ENCODE measurements around the gene SLC13A4. TPM values are rescaled to one million over a fixed set of nuclear protein-coding genes. Genes with fewer than 3 reads are reported as not detected.

The SLC13A4 gene
- total RNA-seq, 1 donor from 2014 or later = not detected

DNA sequence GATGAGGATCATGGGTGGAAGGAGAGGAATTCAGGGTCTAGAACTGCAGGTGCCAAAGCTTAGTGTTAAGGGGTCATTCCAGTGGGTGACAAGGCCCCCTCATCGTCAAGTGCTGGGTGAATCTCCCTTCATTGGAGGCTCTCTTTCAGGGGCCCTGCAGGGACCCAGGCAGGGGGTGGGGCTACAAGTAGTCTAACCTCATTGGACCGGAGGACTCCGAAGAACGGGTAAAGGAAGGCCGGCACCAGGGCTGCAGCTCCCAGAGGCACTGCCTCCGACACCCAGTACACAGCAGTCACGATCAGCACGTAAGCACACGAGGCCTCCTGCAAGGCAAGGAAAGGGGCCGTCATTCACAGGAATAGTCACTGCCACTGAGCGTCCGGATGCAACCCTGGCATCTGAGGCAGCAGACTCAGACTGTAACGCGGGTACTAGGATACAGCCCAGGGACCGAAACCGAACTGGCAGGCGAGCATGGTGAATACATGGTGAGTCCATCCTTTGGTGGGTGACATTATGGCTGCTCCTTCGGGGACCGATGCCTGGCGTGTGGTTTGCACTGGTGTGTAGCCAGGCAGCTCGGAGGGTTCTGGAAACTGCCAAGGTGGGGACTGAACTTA, 6.7 kb downstream of the SLC13A4 start:
- no peak for DNase-seq (ENCODE audit: low spot score)

DNA sequence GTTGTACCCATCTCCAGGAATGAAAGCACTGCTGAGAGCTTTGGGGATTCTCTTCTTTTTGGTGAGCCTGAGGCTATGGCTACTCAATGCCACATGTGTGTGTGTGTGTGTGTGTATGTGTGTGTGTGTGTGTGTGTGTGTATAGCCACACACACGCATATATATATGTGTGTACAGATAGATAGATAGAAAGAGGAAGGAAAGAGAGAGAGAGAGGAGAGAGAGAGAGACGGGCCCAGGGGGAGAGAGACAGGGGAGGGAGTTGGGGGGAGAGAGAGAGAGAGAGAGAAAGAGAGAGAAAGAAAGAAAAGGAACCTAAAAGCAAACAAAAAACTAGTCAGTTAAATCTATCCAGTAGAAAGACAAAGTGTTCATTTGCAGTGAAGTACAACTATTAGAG, 8.3 kb downstream of the SLC13A4 start:
- DNase-seq (ENCODE audit: low spot score) = peak; percentile 2

DNA sequence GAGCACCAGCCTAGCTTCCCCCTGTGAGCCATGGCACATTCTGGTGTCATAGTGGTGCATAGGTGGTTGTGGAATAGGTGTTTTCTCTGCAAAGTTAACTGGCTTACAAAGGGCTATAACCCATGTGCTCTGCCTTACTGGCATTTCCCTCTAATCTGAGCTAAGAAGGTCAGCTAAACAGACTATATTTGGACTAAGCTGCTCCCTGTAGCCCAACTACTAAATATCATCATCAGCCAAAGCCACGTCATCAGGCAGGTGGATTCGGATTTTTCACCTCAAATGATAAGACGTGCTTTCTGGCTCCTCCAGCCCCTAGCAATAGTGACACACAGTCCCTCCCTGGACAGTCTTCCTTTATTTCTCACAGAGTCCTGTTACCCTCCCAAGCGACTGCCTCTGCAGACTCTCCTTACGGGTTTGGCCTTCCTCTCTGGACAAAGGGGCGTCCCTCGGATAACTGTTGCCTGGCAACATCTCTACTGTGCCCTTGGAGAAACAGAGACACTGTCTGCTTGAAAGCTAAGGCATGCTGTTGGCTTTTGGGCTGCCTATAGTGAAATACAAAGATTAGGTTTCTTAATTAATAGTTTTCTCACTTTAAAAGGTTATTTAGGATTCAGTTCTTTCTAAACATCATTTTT, 9.1 kb downstream of the SLC13A4 start:
- peak; percentile 16 for DNase-seq (ENCODE audit: low spot score)

DNA sequence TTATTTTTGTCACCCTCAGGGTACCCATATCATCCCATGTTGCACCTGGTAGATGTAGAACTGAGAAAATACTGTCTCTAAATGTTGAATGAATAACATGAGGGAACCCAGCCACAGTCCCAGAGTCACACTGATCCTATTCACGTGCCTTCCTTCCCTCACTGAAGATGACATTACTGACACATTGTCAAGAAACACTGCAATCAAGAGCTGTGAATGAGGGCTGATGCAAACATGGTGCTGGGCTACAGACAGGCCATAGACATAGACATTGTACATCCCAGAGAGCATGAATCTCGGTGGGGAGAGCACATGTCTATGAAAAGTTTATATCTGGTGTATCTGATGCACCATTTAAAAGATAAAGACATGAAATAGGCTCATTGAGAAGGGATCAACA, 9.8 kb downstream of the SLC13A4 start:
- no peak for DNase-seq (ENCODE audit: low spot score)

DNA sequence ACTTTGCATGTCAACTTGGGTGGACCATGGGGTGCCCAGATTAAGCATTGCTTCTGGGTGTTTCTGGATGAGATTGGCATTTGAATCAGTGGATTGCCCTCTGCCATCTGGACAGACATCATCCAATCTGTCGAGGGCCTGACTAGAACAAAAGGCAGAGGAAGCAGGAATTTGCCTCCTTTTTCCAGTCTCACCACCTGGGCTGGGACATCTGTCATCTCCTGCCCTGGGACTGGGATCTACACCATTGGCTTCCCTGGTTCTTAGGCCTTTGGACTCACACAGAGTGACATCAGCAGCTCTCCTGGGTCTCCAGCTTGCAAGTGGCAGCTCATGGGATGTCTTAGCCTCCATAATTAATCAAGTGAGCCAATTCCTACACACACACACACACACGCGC, 10.3 kb downstream of the SLC13A4 start:
- DNase-seq (ENCODE audit: low spot score) = peak; percentile 22

DNA sequence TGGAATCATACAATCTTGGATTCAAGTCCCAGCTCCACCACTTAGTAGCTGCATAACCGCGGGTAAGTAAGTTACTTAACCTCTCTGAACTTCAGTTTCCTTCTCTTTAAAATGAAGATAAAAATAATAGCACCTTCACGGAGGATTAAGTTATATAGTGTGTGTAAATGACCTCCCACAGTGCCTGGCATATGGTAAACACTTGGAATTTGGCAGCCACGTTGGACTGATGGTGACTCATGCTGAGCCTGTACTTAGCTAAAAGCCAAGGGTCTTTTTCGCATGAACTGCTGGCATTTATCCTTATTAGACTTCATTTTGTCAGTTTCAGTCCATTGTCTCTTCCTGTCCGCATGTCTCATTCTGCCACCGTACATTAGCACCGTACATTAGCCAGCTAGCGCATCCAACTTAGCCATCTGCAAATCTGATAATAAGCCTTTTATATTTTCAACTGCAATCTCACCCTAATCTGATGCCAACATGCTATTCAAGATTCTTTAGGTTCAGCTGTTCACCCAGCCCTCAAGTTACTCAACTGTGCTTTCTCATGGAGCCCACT, 11.2 kb downstream of the SLC13A4 start:
- no peak for DNase-seq (ENCODE audit: low spot score)

DNA sequence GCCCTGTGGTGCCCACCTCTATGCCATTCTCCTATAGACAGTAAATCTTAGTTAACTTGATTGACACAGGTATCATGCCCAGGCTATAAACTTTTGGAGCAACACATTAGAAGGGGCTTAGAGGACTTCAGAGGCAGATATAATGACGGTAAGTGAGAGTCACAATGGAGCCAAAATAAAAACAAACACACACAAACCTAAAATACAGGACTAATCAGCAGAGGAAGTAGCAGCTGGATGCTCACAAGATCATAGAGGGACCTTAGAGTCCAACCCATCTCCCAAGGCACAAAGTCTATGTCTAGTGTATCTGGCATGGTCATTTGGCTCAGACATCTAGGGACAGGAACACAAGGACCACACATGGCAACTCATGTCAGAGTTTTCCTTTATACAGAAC, 12.3 kb downstream of the SLC13A4 start:
- no peak for DNase-seq (ENCODE audit: low spot score)

DNA sequence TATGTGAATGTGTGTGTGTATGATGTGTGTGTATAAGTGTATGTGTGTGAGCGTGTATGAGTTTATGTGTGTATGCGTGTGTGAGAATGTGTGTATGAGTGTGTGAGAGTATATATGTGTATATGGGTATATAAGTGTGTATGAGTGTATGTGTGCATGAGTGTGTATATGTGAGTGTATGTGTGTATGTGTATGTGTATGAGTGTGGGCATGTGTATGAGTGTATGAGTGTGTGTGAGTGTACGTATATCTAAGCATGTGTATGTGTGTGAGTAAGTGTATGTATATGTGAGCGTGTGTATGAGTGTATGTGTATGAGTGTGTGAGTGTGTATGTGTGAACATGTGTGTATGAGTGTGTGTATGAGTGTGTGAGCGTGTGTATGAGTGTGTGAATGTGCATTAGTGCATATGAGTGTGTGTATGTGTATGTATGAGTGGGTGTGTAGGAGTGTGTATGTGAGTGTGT, 12.9 kb downstream of the SLC13A4 start:
- no peak for DNase-seq (ENCODE audit: low spot score)

DNA sequence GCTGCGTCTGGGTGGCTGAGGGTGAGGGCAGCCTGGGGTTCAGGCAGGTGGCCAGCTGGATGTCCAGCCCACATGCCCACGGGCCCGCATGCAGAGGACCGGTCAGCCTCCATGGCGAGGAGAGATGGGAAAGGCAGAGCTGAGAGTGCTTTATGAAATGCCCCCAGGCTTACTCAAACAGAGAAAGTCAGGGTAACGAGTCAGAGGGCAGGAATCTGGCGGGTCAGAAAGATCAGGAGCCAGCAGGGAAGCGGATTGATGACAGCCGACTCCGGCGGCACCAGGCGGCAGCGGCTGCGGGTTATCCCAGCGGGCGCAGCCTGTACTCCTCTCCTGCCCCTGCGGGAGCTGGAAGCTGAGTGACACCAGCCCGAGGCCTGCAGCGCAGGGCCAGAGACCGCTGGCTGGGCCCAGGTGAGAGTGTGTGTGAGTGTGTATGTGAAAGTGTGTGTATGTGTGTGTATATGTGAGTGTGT, 13.4 kb downstream of the SLC13A4 start:
- no peak for DNase-seq (ENCODE audit: low spot score)

DNA sequence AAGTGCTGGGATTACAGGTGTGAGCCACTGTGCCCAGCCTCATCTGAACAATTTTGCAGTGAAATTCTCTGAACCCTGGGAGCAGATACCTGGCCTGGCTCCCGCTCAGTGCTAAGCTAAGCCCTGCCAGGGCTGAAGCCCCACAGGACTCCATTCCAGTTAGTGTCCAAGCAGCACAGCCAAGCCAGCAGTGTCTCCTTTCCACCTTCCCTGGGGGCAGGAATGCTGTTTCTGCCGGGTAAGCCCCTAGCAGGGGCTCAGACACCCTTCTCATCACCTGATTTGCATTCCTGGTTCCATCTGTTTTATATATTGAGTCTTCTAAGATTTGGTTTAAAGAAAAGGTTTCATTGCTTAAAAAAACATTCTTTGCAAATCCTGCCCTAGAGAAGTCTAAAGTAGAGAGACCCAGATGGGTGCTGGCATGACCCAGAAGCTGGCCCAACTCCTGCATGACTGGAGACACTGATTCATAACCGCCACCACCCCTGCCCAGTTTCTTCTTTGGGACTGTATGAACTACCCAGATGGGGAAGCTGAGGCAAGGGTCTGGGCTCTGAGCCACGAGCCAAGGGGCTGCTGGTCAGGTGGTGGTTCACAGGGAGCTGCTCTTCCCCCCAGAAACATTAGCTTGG, 14.0 kb downstream of the SLC13A4 start:
- DNase-seq (ENCODE audit: low spot score) = no peak

DNA sequence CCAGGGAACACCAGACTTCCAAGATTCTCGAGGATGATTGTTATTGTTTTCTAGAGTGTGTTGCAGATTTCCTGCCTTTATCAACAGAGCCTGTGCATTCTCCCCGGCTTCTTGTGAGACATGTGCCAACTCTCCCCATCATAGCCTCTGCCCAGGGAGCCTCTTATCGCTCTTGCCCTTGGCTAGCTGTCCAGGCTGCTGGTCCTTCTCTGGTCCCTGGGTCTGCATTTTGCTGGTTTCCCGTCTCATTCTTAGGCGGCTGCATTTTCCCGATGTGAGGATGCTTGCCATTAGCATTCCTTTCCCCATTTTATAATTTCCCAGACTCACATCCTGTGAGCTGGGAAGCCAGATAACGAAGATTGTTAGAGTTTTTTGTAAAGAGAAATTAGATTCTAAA, 15.2 kb downstream of the SLC13A4 start:
- no peak for DNase-seq (ENCODE audit: low spot score)

DNA sequence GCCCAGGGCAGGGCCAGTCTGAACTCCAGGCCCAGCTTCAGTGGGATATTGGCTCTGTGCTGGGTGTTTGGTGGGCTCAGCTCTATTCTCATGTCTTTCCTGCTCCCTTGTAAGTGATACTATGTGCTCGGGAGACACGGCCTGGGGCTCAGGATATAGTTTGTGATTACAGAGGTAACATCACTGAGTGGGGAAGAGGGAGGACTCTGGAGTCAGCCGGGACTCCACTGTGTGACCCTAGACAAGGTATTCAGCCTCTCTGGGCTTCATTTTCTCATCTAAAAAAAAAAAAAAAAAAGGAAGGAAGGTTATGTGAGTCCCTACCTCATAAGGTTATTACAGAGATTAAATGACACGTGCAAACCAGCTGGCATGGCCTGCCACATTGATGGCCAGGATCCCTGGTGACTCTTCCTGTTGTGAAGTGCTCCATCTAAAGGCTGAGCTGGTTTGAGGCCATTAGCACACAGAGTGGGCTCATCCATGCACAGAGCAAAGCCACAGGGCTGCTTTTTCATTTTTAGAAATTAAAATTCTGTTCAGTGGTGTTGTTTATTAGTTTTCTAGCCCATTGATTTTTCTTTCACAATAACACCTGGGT, 15.7 kb downstream of the SLC13A4 start:
- DNase-seq (ENCODE audit: low spot score) = no peak

DNA sequence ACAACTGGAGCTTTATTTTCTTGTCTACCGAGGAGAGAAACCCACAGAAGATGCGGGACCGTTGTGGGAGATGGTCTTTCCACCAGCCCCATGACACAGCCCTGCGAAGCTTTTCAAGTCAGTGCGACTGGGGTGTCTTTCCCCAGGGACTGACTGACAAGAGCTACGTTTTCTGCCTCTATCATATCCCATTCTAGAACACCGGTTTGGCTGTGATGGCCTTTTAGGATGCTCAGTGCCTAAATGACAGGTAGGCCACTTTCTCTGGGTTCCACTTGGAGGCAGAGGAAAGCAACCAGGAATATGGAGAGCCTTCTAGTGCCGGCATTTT, 16.9 kb downstream of the SLC13A4 start:
- DNase-seq (ENCODE audit: low spot score) = no peak

DNA sequence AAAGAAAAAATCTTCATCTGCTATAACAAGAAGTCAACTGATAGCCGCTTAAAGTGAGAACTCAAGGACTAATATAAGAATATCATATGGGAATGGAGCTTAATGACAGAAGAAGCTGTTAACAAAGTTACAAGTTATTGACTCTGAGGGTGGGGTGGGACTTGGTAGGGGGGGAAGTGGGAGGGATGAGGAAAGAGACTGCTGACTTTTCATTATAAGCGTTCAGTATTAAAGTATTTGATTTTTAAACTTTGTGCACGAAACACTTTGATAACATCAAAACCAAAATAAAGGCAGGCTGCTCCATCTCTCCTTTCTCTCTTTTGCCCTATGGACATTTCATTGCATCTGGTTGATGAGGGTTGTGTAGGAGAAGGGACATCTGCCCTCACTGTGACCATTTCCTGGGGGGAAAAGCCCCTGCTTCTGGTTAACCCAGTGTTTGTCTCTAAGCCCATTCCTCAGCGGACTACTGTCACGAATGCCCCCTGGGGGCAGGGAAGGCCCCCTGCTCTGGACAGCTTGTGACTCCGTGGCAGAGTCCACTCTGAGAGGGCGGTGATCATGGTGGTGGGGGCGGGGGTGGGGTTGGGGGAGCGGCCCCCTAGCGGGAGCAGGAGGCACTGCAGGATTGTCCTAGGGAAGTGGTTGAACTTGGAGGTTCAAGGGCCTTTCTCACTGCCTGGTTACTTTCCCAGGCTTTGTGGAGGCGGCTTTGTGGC, 17.4 kb downstream of the SLC13A4 start:
- DNase-seq (ENCODE audit: low spot score) = no peak

DNA sequence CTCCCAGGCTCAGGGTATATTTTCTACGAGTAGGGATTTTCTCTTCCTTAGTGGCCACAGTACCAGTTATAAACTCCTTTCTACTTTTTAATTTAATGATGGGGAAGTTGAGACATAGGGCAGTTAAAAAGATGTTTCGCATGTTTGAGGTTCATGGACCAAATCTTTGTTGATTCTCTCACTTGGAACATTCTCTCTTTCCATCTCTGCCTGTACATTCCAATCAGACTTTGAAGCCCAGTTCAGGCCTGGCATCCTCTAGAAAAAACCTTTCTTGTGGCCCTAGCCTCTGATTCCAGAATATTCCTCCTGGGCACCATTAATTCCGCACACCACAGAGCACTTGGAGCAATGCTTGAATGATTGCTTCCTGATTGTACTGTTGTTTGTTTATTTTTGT, 18.5 kb downstream of the SLC13A4 start:
- DNase-seq (ENCODE audit: low spot score) = no peak

DNA sequence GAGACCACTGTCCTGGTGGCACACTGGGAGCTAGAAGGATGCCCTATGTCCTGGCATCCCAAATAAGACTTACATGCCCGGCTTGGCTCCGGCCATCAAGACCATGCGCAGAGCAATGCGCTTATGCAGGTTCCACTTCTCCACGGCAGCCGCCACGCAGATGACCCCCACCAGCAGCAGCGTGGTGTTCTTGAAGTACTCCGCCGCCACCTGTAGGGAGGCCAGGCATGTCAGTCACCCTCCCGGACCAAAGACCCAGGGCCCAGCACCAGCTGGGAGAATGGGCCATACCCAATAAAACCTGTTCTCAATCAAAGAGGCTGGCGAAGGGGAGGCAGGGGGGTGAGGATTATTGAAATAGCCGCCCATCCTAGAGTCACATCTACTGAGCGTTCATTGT, 19.9 kb downstream of the SLC13A4 start:
- no peak for DNase-seq (ENCODE audit: low spot score)

DNA sequence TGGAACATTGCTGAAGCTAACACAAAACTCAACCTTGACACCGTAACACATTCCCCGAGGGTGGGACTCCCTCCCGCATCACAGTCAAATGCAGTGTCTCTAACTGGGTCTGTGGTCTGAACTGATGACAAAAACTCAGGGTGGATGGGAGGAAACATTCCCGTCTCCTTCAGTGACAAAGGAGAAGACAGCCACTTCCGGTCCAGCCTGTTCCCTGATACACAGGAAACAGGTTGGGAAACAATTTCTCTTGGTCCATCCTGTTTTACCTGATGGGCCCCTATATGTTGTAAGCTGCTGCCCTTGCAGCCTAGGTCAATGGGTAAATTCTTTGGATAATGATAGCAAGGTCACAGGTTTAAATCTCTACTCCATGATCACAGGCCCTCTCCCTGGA, 20.4 kb downstream of the SLC13A4 start:
- DNase-seq (ENCODE audit: low spot score) = no peak

DNA sequence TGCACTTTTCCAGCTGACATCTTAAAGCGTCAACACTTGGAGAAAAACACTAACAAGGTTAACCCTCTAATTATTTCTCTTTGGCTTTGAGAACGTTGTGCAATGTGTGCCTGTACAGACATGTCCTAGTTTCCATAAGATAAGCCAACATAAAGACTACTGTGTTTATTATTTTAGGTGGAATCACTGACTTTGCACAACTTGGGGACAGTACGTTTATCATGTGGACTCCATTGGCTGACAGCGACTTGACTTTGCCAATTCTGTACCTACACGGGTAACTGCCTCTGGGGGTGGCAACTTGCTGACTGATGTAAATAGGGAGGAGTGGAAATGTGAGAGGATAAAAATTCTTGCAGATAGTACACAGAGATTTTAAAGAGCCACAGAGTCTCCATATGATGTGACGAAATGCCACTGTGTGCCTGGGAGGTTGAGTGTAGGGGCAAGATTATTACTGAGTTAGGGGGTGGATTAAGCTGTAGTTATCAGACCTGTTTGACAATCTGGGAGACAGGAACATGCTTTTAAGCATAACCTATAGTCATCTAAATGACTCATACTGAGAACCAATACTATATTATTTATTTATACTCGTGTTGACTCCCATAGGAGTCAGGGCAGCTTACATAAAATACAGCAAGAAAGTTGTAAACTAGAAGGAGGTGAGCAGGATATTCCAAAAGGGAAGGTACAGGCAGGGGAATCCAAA, 21.0 kb downstream of the SLC13A4 start:
- DNase-seq (ENCODE audit: low spot score) = no peak

DNA sequence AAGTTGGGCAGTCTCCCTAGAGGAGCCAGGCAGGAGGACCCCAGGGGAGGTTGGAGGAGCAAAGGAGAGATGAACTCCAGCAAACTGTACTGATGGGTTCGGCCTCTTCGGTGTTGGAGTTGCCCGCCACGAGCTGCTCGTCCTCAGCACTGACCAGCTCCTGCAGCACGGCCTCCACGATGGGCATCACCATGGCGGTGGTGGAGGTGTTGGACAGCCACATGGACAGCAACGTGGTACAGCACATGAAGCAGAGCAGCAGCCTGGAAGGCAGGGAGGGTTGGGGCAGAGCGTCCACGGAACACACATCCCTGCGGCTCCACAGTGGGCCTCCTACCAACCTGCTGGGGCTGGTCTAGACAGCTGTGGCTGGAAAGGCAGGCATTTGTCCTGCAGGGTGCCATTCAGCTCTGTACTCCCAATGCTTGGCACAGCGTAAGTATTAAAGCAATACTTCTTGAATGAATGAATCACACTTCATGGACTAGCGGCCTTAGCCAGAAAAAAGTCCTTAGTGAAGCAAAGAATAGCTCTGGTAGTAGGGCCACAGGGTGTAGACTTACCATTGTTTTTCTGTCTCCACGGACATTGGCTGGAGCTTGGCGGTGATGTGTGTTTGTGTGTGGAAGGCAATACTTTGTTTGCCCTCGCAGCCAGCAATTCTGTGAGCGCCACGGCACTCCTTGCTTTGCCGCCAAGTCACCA, 21.8 kb downstream of the SLC13A4 start:
- DNase-seq (ENCODE audit: low spot score) = no peak

DNA sequence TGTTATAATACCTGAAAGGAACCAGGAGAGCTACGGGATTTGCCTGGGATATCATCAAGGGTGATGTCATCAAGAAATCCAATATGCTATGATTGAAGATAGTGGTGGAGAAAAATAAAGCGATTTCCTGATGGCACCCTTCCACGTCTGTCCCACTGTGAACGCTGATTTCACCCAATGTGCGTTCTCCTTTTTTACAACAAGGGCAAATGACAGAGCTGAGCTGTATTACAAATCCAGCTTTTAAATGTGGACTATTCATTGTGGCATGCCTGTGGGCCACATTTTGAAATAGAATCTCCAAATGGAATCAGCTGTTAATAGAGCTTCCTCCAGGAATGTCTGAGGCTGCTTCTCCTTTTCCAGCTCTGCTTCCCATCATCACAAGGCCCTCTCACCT, 23.3 kb downstream of the SLC13A4 start:
- DNase-seq (ENCODE audit: low spot score) = no peak
